Activated CD8-positive, alpha-beta memory T cell treated with anti-CD3 and anti-CD28 coated beads, Interleukin-2, amount 50 U/mL, for 24 hours (primary cell): ENCODE measurements around the gene TOP1.

ENCODE experiments used
- DNase-seq: peaks from one replicate; pipeline ENCODE4 v3.0.0-alpha.2; 2020; ENCODE audit errors: extremely low read depth

Gene TOP1

DNA sequence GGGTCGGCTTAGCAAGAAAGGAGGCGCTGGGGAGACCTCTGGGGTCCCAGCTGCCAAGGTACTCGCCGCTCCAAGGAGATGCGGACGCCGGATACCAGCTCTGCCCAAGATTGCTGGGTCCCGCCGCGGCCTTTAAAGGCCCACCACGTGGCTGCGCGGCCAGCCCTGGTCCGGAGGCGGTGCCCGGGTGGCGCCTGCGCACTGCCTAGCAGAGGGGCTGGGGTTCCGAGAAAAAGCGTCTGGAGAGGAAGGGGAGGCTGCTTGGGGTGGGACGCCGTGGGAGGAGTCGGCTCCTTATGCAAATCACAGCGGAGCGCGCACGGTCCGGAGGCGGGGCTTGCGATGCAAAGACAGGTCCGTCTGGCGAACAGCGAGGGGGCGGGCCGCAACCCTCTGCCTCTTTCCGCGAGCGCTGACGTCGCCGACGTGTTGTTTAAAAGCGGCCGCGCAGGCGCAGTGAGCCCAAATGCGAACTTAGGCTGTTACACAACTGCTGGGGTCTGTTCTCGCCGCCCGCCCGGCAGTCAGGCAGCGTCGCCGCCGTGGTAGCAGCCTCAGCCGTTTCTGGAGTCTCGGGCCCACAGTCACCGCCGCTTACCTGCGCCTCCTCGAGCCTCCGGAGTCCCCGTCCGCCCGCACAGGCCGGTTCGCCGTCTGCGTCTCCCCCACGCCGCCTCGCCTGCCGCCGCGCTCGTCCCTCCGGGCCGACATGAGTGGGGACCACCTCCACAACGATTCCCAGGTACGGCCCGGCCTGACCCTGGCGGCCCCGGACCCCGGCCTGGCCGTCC is at the start of gene TOP1:
TSS of gene TOP1 (plus strand) at position 464 of the 791 bp plus-strand sequence. CDS start at position 710, 246 bp downstream.
- DNase-seq = peak; percentile 99

GRCh38 chr20:40979247-40979646 is 49.4 kb upstream of the TOP1 start:
- DNase-seq = no peak

GRCh38 chr20:40980106-40980827 is 48.4 kb upstream of the TOP1 start:
- DNase-seq = no peak

- no peak for DNase-seq
Observed at GRCh38 chr20:40980828-40981310, 47.8 kb upstream of the TOP1 start.

- DNase-seq = no peak
Observed at GRCh38 chr20:40982415-40983145, 46.0 kb upstream of the TOP1 start.

- no peak for DNase-seq
Observed at GRCh38 chr20:40983898-40984297, 44.7 kb upstream of the TOP1 start.

- DNase-seq = no peak
Observed at GRCh38 chr20:40984496-40984895, 44.1 kb upstream of the TOP1 start.

GRCh38 chr20:40986774-40987173 is 41.8 kb upstream of the TOP1 start:
- no peak for DNase-seq

GRCh38 chr20:40990542-40991120 is 38.0 kb upstream of the TOP1 start:
- peak; percentile 37 for DNase-seq

- no peak for DNase-seq
Observed at GRCh38 chr20:40991181-40991889, 37.3 kb upstream of the TOP1 start.

DNA sequence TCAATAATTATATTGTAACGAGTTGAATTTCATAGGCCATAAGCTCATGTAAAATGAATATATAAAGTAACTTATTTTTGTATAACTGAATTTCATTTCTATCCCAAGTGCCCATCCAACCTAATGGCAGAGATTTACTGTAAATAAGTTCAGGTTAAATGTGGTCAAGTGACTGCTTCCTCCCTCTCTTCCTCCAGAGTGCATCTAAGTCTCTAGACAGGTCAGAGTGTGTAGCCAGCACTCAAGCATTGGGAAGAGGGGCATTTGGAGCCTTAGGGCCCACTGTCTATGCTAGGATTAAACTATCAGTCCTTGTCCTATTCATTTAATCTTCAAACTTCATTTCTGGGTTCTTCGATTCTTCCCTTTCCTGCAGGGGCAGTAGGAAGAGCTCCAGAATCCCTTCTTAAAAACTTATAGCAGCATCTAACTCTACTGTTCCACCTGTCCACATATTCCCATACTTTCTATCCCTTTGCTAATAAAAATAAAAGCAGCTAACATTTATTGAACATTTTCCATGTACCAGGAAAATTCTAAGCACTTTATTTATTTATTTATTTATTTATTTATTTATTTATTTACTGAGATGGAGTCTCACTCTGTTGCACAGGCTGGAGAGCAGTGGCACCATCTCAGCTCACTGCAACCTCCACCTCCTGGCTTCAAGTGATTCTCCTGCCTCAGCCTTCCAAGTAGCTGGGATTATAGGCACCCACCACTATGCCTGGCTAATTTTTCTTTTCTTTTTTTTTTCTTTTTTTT is 36.1 kb upstream of the TOP1 start:
- no peak for DNase-seq

DNA sequence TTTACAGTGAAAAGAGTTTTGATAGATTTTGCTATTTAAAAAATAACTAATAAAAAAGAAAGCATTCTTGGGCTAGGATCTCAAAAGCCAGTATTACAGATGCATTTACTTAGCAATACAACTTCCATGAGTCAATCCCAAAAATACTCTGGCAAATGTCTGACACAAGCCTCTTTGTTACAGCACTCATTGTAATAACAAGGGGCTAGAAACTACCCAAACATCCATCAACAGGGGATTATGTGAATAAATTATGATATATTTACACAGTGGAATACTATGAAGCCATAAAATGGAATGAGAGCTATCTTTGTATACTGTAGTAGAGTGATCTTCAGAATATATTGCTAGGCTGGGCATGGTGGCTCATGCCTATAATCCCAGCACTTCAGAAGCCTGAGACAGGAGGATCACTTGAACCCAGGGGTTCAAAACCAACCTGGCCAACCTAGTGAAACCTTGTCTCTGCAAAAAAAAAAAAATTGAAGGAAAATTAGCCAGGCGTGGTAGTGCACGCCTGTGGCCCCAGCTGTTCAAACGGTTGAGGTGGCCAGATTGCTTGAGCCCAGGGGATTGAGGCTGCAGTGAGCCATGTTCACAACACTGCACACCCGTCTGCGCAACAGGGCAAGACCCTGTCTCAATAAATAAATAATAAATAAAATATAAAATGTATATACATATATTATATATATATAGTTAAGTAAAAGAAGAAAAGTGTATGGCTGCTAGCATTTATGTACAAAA is 34.7 kb upstream of the TOP1 start:
- DNase-seq = no peak

DNA sequence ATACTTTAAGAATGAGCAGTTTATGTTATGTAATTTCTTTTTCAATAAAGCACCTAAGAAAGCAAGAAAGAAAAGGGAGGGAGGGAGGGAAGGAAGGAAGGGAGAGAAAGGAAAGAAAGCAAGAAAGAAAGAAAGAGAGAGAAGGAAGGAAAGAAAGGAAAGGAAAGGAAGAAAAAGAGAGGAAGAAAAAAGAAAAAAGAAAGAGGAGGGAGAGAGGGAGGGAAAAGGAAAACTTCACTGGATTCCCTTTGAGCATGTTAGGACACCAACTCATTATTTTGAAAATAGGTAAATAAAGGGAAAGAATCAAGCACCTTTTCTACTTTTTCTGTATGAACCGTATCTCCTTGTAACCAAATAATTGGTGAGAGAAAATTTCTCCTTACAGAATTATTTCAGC is 32.3 kb upstream of the TOP1 start:
- no peak for DNase-seq

- no peak for DNase-seq
Observed at GRCh38 chr20:40997116-40997515, 31.5 kb upstream of the TOP1 start.

- DNase-seq = no peak
Observed at GRCh38 chr20:40999841-41000240, 28.8 kb upstream of the TOP1 start.

- no peak for DNase-seq
Observed at GRCh38 chr20:41000628-41001027, 28.0 kb upstream of the TOP1 start.

DNA sequence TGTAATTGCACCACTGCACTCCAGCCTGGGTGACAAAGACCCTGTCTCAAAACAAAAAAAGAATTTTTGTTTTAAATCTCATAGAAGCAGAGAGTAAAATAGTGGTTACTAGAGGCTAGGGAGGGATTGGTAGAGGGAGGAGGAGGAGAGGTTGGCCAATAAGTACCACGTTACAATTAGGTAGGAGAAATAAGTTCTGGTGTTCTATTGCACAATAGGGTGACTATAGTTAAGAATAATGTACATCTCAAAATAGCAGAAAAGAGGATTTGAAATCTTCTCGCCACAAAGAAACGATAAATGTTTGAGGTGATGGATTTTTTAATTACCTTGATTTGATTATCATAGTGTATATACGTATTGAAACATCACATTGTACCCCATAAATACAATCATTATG is 27.1 kb upstream of the TOP1 start:
- no peak for DNase-seq

DNA sequence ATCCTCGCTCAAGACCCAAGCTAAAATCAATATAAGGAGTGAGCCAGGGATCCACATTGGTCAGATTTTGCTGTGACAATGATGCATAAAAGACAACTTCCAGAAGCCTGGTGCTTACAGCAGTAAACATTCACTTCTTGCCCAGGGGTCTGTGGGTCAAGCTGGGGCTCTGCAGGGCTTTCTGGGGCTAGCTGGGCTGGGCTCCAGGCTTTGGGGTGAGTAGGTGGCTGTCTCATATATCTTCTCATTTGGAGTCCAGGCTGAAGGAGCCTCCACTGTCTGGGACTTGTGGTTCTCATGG is 25.8 kb upstream of the TOP1 start:
- DNase-seq = no peak

- peak; percentile 39 for DNase-seq
Observed at GRCh38 chr20:41003143-41003935, 25.3 kb upstream of the TOP1 start.
